T-helper 9 cell (primary cell): Measurements from ENCODE around the gene HOXB9.

Experiments used
- DNase-seq: peaks from one replicate; pipeline ENCODE4 v3.0.0-alpha.2; 2020

The HOXB9 gene

DNA sequence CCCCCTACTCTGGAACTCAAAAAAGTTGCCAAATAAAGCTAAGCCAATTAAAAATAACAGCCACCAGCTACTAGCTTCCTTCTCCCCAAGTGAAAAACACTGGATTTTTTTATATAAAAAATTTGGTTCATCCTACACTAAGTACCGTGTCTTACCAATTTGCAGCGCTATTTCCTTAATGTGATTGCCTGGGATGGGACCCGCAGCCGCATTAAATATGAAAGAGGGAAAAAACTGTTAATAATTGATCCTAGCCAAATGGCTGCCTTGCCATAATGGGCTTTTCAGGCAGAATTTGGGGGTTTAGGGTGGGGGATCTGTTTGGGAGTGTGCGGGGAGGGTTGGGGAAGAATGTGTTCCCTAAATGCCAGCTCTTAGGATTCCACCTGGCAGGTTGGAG is 2.0 kb downstream of the HOXB9 start:
- DNase-seq = no peak

DNA sequence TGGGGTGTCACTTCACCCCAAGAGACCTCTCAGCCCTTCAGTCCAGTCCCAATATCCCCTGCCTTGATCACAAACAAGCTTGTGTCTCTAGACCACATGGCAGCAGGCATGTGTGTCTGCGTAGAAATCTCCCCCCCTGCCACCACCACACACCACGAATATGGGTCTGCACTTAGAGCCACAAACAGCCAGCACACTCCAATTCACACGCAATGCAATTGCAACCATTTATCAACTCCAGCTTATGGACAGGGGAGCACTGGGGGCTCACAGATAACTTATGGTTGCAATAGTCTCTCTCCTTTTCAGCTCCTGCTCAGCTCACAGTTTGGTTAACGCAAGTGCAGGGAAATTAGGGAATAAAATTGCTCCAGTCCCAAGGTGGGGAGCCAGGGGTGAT is 2.6 kb downstream of the HOXB9 start:
- DNase-seq = no peak

DNA sequence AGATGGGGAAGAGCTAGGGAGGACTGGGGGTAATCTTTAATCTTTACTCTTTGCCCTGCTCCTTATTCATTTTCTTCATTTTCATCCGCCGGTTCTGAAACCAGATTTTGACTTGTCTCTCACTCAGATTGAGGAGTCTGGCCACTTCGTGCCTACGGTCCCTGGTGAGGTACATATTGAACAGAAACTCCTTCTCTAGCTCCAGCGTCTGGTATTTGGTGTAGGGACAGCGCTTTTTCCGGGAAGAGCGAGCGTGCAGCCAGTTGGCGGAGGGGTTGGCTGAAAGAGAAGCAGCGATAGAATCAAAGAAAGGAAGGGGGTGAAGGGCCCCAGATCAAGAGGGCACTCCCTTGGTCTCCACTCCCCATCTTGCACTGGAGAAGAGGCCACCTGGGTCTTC is 3.3 kb downstream of the HOXB9 start:
- DNase-seq = no peak

DNA sequence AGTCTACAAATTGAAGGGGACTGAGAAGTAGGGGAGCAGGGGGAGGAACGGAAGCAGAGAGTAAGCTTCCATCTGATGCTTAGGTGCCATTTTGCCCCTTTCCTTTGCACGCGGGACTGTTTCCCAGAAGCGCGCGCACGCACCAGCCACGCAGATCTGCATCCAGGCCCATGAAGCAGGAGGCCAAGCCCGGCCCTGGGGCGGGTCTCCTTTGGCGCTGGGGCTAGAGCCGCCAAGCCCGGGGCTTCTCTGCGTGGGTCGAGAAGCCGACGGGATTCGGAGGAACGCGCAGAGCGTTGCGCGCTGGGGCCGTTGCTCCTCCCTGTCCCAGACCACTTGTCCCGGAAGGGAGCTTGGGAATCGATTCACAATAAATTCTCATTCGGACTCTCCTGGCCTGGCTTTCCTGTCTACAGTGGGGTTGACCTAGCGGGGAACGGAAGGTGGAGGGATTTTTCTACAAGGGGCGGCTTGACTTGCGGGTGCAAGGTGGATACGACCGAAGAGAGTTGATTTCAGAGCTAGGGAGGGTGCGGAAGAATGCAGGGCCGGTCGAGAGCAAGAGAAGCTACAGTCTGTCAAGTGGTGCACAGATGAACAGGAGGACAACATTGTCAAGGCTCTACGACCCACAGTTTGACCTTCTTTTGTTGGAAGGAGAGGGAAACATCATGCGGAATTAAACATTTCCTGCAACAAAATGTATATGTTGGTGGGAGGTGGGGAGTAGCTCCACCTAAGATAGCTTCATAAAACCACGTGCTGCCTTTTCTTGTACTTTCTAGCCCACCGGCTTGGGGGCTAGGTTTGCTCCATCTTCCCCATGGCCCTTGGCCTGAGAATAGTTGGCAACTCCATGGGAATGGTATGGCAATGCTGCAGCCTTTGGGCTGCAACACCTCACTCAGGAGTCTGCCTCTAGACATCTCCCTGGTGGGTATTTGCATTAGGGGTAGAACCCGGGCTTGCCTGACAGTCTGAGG is 4.5 kb downstream of the HOXB9 start:
- no peak for DNase-seq

DNA sequence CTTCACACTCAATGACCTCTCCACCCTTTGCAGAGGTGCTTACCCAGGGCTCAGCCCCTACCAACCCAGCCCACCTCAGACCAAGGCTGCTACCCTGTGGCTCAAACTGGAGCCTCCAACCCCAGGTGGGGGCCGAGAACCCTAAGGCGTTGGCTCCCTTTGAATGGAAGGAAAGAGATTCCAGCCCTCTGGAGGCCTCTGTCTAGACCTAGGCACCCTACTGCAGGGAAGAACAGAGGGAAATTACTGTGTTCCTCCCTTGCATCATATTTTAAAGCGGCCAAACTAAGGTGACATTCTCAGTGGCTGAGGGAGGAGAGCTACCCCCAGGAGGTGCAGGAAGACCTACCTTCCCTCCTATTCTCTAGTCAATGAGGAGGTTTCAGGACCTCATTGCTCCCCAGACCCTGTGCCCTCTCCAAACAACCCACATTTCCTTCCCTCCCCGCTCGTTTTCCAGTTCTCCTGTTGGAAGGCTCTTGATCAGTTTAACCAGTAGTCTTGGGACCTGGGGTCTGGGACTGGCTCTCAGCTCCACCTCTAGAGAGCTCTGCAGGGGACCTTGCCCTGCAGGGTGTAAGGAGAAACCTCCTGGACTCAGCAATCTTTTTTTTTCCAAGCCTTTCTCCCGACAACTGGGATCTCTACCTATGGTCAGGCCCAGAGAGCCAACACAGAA is 5.6 kb downstream of the HOXB9 start:
- DNase-seq = no peak

DNA sequence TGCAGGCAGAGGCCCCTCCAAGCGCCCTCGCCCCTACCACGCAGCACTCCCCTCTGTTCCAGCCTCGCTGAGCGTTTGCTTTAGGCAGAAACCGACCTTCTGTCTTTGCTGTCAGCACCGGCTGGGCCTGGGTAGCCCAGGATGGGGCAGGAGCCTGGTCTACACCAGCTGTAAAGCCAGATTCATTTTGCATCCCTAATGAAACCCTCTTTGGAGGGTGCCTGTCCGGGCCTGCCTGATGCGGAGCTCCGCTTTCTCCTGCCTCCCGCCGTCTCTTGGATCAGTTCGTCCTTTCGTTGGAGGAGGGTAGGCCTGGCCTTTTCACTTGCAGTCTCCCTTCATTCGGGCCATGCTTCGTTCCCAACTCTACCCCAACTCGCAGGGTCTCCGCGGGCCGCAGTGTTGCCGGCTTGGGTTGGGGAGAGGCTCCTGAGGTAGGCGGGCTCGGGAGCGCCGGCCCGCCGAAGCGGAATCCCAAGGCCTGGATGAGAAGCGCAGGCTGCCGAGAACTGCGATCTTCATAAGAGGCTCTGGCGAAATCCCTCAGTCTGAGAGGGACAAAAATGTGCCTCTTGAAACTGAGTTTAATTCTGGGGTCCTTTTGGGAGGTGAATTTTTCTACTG is 6.2 kb downstream of the HOXB9 start:
- no peak for DNase-seq

DNA sequence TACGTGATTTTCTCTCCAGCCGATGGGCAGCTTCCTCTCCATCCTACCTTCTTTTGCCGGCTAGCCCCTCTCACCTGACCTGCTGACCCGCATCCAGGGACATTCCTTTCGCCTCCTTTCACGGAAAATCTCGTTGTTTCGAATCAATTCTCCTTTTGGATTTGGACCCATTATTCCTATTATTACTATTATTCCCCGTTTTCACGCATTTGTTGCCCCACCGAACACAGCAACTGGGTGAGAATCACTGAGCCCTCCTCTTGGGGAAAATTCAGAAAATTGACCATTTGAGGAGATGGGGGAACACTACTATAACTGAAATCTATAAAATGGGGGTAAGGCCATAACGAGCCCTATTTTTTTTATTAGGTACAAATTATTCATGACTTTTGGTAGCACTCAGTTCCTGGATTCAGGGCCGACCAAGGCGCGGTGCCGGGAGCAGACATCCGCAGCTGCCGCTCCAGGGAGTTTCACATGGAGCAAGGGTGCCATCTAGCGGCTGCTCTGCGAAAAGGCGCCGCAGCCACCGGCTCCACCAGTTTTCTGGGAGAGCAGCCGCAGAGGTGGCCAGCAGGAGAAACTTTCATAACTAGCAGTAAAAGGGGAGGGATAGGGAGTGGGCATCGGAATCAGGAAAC is 7.8 kb downstream of the HOXB9 start:
- DNase-seq = peak; percentile 85

DNA sequence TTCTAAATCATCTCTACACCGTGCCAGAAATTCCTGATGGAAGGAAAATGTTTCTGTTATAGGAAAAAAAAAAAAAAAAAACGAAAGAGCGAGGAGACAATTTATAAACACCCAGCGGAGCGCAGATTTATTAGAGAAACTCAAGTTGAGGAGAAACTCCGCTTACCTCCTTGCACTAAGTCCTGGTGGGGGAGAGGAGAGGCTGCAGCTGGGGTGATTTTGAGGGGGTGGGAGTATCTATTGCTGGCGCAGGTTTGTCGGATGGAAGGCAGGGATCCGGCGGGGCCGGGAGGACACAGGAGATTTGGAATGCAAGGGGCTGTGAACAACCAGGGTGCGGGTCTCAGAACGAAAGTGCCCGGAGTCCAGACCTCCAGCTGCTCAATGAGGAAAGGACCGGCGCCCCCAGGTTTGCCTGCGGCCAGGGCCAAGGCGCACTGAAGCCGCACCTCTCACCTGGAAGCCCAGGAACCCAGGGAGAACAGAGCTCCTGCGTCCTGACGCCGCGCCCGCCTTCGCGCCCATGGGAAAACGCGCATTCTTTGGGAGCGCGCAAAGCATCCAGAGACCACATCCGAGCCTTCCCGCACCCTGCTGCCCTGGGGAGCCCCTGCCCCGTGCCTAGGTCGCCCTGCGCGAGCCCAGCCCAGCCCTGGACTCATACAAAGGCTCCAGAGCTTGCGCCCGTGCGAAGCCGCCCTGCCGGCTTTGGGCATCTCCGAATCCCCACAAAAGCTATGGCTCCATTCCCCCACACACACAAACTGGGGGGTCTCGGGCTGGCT is 8.5 kb downstream of the HOXB9 start:
- no peak for DNase-seq

DNA sequence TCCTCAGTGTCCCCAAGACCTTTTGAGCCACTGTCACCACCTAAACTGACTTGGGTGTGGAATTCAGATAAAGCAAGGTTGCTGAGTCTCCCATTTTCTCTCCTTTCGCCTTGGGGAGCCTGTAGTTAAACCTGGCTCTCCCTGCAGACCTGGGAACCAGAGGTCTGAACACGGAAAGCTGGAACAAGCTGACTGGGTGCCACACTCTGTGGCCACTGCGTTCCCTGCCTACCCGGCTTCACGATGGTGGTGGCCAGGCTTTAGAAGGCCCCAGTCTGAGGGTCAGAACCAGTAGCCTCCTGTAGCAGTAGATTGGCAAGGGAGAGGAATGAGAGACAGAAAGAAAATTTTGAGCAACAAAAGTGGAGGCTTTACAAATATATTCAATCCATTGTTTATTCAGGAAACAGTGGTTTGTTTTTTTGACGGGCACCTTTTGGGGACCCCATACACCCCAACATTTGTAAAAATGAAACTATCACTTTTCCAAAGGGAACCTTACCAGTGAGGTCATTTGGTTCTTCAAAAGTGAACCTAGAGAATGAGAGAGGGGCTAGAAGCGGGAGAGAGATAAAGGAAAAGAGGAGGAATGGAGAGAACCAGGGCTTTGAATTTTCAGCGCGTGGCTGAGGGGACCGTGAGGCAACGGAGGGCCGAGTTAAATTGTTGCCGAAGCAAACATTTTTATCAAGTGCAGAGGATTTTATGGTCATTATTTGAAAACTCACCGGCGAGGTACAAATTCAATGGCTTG is 9.3 kb downstream of the HOXB9 start:
- no peak for DNase-seq

DNA sequence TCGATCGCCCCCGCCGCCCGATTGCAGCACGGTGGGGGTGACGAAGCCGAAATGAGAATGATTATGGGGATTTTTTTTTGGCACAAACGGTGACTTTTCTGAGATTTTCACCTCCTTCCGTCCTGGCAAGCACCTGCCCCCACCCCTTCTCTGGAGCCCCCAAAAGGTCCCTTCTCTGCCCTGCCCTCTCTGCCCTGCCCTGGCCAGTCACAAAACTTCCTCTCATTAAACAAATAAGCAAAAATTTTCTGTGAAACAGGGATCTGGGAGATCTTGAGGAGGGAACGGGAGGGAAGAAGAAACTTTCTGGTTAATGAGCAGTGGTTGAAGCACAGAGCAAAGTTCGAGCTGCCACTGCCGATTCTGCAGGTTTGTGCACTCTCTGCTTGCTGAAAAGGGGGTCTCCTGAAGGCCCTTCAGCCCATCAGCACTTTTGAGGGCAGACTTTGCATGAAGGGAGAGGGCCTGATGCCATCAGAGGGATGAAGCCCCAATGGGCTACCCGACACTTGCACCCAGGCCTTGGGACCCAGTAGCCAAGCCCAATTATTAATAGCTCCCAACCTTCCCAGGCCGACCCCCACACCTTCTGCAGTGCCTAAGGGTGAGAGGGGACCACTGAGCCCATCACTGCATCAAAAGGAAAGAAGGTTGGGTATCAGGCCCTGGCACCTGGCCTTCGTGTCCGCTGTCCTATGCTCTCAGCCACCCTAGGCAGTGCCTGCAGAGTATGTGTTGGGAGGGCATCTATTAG is 10.0 kb downstream of the HOXB9 start:
- DNase-seq = no peak

DNA sequence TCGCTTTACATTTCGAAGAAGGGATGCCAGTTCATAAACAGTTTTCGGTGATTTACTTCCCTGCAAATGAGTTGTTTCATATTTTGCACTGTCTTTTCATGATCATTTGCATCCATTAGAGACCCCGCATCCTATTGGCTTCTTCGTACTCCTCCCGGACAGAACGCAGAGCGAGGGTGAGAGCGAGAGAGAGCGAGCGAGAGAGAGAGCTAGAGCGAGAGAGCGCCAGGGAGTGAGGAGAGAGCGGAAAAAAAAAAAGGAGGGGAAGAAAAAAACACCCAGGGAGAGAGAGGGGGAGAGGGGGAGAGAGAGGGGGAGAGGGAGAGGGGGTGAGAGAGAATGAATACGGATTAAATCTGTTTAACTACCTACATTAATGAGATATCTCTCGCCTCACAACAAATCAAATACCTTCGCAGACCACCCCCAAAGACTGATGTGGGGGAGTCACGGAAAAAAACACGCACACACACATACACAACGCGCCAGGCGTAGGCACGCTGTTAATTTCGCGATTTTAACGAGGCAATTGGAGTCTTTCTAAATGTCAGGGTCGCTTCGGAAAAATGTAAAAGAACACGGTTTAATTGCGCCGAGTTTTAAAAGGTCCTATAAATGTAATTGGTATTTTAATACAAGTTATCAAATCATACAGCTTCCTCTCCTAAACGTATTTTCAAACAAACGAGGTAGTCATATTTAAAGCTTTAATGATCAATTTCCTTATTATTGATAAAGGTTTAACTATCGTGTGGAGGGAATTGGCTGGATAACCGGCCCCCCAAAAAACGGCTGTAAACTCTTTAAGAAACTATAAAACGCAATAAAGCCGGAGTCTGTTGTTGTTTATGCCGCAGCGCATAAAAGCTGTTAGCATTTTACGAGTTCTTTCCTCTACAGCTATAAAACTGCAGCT is 10.9 kb downstream of the HOXB9 start, which contains the start of gene HOXB8:
HOXB8 (minus strand) TSS at position 246 of the 916 bp plus-strand sequence. CDS start 588 bp downstream, outside the sequence.
- no peak for DNase-seq

DNA sequence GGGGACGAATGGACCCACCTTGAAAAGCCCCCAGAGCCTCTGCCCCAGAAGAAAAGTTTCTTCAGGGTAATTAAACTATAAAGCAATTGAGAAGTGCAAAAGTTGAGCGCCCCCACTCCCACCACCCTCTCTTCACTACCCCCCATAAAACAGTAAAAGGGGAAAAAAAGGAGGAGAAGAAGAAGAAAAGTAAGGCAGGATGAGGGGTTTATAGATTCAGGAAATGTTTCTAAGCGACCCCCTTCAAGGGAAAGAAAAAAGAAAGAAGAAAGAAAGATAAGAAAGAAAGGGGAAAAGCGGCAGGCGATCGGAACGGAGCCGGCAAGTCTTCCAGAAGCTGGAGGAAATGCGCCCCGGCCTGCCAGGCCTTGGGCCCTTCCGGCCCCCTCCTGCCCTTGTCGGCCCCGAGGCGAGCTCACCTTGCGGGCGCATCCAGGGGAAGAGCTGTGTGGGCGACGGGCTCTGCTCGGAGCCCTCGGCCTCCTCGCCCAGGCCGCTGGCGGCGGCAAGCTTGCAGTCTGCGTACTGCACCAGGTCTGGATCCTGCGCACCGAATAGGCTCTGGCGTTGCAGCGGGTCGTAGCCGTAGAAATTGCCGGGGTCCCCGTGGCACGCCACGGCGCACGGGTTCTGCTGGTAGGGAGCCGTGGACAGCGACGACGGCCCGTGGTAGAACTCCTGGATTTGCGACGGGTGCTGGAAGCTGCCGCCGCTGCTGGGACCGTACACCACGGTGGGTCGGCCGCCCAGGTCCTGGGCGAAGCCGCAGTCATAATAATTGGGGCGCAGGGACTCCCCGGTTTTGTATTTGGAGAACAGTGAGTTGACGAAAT is 12.1 kb downstream of the HOXB9 start:
- DNase-seq = no peak

DNA sequence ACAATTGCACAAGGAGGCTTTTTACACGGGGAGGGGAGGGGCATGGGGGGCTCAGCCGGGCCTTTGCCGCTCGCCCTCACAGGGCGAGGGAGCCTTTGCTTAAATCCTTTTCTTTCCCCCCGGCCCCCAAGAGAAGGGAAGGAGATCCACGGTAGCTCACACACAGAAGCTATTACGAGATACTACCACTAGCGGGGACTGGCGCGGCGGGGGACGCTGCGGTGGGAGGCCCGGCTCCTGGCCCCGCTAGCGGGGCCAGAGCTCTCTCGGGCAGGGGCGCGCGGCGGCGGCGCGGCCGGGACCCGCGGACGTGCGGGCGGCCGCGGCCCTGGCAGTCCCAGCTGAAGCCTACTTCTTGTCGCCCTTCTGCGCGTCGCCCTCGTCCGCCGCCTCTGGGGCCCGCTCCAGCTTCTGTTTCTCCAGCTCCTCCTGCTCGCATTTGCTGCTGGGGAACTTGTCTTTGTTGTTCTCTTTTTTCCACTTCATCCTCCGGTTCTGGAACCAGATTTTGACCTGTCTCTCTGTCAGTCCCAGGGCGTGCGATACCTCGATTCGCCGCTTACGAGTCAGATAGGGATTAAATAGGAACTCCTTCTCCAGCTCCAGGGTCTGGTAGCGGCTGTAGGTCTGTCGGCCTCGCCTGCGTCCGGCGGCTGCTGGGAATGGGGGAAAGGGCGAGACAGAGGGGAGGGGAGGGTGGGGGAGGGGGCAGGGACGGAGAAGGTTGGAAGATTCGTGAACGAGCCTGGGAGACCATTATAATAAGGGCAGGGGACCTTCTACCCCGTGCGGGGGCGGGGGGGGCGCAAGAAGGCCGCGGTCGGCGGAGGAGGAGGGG is 13.1 kb downstream of the HOXB9 start:
- peak; percentile 46 for DNase-seq

DNA sequence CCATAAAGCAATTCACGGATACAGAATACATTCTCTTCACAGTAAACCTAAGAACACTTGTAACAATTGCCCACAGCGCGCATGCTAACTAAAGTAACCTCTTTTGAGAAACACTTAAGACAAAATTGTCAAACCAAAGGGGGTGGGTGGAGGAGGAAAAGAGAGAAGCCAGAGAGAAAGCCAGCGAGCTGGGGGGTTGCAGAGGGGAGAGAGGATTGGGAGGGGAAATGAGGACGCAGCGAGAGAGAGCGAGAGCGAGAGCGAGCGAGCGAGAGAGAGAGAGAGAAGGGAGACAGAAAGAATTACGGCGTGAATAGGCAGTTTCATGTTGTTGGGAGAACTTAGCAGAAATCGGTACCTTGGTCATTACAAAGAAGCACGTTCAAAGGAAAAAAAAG is 13.7 kb downstream of the HOXB9 start:
- DNase-seq = no peak

DNA sequence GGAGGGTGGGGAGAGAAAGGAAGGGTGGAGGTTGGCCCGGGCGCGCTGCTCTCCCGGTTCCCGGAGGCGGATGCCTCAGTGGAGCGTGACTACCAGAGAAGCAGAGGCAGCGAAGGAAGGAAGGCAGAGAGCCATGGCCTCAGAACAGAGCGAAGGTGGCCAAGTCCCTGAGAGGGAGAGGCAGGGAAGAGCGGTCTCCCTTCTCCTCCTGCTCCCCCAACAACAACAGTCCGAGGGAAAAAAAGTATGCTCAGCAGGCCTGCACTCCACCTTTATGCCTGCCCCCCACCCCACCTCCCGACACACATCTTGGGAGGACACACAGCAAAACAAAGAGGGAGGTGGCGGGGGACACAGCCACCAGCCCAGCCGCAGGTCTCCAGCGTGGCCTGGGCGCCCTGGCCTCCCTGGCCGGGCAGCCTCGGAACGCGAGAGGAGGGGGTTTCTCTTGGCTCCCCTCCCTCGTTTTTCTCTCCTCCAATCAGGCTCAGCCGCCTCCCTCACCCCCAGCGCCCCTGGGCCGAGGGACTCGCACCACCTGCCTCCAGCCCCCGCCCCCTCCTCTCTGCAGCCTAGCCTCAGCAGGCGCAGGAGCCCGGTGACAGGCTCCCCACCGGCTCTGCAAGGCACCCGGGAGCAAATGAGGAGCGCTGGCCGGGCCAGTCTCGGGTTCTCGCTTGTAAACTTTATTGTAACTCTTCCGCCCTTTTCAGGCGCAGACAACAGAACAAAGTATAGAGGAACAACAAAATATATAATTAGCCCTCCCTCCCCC is 14.3 kb downstream of the HOXB9 start:
- no peak for DNase-seq

DNA sequence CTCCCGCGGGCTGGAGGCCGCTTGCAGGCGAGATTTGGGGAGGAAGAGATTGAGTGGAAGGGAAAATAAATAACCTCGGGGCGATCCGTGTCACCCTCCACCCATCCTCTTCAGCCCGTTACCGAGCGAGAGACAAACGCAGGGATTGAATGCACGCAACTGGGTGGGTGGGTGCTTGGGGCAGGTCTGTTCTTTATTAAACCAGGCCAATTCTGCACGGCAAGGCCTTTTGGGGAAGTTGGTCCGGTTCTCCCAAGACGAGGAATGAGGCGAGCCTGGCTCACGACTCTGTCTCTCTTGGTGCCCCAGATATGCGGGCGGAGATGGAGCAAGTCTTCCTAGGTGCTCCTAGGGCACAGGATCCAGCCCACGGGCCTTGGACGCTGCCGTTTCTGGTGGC is 14.9 kb downstream of the HOXB9 start:
- DNase-seq = no peak
